NCI-H2171 treated with DMSO at 0.1 percent for 48 hours (cell line): ENCODE data around the gene ZMYND11.
"Not testable (repeated sequence)": the region's sequence is repeated elsewhere in the genome, so short reads cannot be mapped to it uniquely, and the experiment has no call there.

Experiments used
- DNase-seq: peaks from one replicate; lab custom pipeline; 2025; lab: John Stamatoyannopoulos, UW

ZMYND11 gene

DNA sequence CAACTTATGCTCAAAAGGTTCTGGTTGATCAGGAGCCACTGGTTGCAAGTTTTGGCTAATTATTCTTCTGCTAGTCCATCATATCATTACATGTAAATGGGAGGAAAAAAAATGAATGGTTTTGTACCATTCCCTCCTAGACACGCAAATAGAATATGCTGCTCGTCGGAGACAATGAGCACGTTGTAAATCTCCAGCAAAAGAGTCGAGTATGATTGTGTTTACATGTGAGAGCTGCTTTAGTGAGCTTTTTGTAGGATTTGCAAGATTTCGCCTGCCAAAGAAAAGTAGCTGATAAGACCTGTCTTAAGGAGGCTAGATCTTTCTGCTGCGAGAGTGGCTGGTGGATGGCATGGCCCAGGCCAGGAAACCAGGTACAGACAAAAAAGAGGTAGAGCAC lies 109.0 kb downstream of the ZMYND11 start:
- no peak for DNase-seq

DNA sequence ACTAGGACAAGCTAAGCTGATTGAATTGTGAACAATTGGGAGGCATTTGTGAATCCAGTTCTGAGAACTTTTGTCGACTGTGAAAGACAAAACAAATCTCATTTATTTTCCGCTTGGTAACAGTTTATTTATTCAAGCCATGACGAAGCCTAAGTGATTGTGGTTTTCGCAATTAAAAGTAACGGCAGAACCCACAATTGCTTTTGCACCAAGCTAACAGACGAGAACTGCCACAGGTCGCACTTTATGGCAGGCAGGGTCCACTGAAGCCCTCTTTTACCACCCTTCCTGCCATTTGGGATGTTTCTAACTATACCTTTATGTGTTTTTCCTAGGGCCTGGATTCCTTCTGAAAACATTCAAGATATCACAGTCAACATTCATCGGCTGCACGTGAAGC lies 111.2 kb downstream of the ZMYND11 start:
- DNase-seq = no peak

DNA sequence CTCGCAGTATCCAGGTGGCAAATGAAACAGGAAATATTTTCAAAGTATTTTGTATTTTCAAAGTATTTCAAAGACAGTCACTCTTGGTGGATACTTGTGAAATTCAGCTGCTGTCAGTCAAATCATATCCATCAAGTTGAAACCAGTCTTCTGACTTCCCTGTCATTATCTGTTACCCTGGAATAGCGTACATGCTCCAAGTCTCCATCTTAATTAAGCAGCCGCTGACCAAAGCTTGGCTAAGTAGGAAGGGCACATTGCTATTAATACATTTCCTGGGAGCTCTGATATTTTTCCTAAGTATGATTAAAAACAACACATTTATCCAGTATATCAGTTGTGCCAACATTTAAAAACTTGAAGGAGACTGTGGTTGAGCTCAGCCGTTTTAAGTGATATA lies 112.2 kb downstream of the ZMYND11 start:
- DNase-seq = no peak

DNA sequence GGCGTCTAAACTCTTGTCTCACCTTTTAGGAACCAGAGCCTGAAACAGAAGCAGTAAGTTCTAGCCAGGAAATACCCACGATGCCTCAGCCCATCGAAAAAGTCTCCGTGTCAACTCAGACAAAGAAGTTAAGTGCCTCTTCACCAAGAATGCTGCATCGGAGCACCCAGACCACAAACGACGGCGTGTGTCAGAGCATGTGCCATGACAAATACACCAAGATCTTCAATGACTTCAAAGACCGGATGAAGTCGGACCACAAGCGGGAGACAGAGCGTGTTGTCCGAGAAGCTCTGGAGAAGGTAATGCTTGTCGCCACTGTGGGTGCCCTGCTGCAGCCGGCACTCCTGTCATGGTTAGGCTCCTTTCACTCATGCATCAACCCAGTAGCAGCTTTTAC lies 113.1 kb downstream of the ZMYND11 start:
- no peak for DNase-seq

DNA sequence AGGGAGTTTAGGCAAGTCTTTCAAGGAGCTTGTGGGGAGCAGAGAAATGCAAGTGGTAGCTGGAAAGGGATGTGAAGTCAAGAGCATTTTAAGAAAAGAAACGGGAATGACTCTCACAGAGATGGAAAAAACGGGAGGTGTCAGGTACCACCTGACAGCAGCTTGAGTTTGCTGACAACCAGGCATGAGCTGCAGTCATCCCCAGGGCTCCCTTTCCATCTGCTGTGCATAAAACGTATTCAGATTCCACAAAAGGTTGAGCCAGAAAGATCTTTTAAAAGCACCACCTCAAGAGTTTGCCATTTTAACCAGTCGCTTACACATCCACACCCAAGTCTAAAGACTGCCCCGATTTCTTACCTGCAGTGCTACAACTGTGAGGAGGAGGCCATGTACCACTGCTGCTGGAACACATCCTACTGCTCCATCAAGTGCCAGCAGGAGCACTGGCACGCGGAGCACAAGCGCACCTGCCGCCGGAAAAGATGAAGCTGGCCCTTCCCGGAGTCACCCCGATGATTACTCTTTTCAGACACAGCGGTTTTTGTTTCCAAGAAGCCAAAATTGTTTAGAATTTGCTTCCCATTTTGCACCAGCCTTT lies 116.8 kb downstream of the ZMYND11 start:
- DNase-seq = peak; percentile 32

DNA sequence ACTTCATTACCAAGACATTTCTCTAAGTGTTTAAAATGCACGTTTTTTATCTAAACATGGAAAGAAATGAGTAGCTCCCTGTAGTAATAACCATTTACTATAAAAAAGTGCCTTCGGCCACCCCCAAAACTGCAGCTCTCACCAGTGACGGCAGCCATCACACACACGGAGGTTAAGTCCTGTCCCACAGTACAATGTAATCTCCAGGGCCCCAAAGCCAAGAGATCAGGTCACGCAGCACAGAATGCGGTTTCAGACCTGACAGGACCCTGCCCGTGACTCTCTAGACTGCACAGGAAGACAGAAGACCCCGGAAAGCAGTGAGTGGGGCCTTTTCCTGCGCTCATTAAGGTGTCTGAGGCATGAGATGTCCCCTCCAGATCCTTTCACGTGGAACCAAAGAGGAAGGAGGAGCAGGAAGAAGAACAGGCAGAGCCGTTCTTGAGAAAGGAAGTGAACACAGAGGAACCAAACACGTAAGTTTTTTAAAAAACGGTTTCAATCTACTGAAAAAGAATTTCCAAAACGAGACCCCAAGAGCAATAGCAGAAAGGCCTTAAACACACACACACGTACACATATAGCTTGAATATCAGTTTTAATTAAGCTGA lies 125.7 kb downstream of the ZMYND11 start:
- DNase-seq = no peak

DNA sequence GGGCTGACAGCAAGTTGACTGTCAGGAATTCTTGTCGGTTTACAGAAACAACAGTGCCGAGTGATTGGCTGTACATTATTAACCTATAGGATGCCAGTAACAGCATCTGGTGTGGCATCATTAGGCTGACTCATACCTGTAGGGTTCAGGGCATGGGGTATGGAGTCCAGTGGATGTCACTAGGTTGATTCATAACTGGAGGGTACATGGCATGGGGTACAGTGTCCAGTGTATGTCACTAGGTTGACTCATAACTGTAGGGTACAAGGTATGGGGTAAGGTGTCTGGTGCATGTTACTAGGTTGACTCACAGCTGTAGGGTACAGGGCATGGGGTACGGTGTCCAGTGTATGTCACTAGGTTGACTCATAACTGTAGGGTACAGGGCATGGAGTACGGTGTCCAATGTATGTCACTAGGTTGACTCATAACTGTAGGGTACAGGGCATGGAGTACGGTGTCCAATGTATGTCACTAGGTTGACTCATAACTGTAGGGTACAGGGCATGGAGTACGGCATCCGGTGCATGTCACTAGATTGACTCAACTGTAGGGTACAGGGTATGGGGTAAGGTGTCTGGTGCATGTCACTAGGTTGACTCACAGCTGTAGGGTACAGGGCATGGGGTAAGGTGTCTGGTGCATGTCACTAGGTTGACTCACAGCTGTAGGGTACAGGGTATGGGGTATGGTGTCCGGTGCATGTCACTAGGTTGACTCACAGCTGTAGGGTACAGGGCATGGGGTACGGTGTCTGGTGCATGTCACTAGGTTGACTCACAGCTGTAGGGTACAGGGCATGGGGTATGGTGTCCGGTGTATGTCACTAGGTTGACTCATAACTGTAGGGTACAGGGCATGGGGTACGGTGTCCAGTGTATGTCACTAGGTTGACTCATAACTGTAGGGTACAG lies 129.2 kb downstream of the ZMYND11 start:
- not testable (repeated sequence) for DNase-seq

DNA sequence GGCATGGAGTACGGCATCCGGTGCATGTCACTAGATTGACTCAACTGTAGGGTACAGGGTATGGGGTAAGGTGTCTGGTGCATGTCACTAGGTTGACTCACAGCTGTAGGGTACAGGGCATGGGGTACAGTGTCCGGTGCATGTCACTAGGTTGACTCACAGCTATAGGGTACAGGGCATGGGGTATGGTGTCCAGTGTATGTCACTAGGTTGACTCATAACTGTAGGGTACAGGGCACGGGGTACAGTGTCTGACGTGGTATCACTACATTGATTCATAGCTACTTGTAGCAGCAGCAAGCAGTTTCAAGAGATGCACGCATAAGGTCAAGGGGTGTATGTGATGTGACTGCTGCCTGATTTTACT lies 129.8 kb downstream of the ZMYND11 start:
- not testable (repeated sequence) for DNase-seq

DNA sequence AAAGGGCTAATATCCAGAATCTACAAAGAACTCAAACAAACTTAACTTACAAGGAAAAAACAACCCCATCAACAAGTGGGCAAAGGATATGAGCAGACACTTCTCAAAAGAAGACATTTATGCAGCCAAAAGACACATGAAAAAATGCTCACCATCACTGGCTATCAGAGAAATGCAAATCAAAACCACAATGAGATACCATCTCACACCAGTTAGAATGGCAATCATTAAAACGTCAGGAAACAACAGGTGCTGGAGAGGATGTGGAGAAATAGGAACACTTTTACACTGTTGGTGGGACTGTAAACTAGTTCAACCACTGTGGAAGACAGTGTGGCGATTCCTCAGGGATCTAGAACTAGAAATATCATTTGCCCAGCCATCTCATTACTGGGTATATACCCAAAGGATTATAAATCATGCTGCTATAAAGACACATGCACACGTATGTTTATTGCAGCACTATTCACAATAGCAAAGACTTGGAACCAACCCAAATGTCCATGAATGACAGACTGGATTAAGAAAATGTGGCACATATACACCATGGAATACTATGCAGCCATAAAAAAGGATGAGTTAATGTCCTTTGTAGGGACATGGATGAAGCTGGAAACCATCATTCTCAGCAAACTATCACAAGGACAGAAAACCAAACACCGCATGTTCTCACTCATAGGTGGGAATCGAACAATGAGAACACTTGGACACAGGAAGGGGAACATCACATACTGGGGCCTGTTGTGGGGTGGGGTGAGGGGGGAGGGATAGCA lies 130.7 kb downstream of the ZMYND11 start:
- DNase-seq = not testable (repeated sequence)

DNA sequence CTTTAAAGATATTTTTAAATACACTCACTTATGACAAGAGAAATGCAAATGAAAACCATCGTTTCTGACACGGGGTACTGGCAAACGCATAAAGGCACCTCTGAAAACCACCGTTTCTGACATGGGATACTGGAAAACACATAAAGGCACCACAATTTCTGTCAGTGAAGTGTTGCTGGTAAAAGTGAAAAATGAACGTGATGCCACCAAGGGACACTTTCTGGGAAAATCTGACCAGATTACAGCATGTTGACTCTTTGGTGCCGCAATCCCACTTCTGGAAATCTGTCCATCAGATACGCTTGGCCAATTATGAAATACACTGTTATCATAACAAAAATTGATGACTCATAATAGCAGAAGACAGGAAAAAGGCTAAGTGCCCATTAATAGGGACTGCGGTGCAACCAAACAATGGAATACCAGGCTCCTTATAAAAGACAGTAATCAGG lies 131.7 kb downstream of the ZMYND11 start:
- no peak for DNase-seq

DNA sequence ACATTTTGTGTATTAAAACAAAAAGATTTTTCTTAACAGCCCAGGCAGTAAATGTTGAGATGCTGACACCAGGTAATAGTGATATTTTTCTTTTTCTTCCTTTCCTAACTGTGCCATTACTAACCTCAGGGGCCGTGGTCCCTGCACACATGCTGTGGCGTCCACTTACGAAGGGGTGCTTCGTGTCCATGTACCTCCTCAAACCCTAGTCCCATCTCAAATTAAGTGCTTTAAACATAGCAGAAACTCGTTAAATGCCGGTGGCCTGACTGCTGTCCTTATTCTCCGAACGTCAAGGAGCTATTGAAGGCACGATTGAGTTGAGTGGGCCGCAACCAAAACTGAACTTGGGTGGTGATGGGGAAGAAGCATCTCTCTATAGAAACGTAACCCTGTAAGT lies 132.4 kb downstream of the ZMYND11 start:
- DNase-seq = no peak

DNA sequence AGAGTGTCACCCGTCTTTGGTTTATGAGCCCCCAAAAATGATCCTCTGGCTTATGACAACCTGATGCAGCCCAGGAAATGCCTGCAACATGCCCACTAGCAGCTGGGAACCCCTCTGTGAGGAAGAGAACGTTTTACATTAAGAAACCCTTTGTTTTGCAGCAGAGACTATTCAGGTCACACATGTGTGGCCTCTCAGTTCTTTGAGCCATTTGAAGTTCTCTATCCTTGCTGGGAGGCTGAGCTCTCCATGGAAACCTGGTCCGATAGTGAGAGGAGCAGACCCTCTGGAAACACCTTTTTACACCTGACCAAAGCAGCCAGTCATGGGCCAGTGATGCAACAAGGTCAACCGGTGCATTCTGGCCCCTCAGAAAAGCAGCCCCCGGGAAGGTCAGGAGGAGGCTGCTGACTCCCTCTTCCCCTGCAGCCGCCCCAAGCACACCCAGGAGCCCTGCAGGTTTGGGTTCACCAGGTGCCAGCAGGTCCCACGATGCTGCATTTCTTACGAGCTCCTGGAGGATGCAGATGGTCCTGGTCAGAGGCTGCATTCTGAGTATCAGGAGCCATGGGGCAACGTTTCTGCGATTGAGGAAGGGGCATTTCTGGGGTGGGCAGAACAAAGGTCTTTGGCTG lies 134.3 kb downstream of the ZMYND11 start:
- no peak for DNase-seq

DNA sequence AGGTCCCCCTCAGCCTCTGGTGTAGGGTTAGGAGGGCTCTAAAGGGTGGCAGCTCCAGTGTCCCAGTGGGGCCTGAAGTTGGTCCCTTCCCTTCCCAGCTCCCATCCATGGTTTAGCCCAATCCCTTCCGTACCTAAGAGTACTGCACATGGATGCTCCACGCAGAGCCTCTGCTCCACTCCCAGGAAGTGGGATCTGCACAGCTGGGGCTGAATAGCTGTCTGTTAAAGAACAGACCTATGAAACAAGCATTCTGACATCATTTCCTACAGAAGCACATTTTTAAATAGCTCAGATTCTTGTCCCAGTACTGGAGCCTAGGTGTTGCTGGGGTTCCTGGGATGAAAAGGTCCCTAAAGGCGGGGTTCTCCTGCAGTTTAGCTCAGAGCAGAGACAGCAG lies 135.9 kb downstream of the ZMYND11 start:
- no peak for DNase-seq

DNA sequence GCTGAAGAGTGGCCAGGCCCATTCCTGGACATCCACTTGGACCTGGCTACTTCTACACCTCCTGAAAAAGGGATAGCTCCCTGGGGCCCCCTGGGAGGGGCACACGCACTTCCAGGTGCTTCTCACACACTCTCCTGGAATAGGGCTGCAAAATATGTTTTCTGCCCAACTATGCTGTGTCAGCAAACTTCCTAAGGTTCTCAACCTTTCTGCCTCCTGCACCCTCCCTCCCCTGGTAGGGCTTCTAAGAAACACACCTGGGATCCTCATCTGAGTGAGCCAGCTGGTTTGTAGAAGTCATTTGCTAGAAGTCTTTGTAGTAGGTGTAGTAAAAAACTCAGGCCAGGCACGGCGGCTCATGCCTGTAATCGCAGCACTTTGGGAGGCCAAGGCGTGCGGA lies 136.5 kb downstream of the ZMYND11 start:
- DNase-seq = no peak

DNA sequence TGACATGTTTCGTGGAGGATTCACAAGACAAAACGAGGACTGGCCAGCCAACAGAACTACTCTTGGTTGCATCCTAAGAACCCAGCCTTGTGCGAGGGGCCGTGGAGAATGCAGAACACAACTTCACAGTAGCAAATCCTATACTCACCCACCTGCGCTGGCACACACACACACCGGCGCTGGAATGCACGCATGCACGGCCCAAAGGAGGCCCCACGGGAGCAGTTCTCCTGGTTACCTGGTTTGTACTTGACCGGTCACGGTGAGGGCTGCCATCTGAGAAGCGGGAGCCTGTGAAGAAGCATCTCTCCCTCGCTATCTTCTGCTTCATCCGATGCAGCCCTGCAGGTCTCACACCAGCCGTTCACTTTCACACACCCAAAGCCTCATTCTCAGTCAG lies 137.8 kb downstream of the ZMYND11 start:
- no peak for DNase-seq

DNA sequence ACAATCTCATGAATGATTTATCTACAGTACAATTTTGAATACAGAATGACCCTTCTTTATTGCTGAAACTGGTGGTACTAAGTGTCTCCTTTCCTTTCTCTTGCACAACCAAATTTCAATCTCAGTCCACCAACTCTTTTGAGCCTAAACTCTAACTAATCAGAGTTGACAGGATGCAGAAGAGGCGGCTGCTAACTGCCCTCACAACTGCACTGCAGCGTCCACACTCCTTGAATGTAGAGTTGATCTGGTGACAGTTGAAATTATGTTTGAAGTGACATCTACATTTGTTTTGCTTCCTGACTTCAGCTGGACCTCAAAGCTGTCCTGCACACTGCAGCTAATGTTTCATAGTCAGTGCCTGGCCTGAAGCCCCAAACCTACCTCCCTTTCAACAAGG lies 139.6 kb downstream of the ZMYND11 start:
- DNase-seq = no peak

DNA sequence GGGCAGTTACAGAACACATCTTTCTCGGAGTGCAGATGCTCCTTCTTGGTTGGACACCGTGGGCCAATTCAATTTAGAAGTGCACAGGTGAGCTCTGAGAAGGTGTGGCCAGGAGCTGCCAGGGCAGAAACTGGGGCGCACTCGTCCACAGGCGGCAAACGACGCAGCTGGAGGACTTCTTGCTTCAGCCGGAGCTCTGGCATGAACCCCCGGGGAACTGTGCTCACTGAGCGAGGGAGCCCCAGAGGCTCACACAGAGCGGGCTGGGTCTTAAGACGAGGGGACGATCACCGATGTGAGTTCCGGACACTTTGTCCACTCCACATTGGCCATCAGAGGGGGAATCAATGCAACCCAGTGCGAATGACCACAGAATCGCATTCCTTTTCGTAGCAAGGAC lies 140.4 kb downstream of the ZMYND11 start:
- no peak for DNase-seq

DNA sequence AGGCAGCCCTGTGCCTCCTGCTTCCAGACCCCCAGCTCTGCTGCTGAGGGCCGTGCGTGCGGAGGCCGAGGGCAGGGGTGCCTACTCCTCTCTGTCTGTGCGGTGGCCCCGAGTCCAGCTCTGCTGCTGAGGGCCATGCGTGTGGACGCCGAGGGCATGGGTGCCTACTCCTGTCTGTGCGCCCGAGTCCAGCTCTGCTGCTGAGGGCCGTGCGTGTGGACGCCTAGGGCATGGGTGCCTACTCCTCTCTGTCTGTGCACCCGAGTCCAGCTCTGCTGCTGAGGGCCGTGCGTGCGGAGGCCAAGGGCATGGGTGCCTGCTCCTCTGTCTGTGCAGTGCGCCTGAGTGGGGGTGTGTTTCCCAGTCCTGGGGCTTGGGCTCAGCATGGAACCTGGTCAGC lies 142.7 kb downstream of the ZMYND11 start:
- no peak for DNase-seq

DNA sequence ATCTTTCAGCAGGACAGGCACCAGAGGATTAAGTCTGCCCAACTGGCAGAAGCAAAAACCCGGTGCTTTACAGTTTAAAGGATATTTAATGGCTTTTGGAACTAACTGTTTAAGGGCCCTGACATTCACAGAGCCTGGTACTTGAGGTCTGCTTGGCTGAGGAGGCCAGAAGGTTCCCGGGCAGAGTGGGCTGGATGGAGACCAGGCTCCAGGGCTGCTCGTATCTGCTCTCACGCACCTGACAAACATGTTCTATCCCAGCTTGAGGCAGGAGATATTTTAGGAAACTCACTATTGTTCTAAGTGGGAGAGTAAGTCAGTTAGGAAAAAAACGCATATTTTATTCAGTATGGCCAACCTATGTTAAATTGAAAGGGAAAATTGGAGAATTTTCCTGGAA lies 143.5 kb downstream of the ZMYND11 start:
- no peak for DNase-seq

DNA sequence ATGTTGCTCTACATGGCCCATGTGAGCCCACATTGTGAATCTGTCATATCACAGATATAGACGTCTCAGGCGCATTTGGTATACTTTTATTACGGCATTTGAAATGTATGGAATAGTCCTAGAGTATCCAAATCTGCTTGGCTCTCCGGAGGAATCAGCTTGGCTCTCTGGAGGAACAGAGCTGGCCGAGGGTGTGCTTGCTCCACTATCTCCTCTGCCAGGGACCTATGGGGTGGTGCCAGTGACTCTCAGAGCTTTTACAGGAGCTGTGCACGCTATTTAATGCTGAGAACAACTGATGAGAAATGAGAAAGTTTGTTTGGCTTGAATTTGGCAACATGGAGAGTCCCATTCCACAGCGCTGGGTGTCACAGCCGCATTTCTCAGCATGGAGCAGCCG lies 144.0 kb downstream of the ZMYND11 start:
- no peak for DNase-seq

DNA sequence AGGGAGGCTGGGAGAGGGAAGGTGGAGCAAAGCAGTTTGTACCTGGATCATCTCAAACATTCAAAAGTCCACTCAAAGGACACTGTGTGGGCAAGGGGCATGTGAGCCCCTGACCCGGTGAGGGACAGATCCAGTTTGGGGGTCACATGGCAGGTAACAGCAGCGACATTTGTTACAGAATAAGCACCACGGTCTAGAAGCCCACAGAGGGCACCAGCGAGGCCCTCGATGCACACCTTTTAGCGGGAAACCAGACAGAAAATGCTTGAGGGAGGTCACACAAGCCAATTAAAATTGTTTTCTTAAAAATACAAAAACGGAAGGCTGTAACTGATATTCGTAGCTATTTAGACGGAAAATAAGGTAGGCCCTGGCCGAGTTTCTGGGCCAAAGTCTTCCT lies 144.4 kb downstream of the ZMYND11 start:
- DNase-seq = no peak
